ENCODE results near the gene KHDRBS2. TPM values are rescaled to one million over a fixed set of nuclear protein-coding genes. Genes with fewer than 3 reads are reported as not detected.

KHDRBS2 gene
- total RNA-seq, 1 donor from 2014 or later, result not detected

DNA sequence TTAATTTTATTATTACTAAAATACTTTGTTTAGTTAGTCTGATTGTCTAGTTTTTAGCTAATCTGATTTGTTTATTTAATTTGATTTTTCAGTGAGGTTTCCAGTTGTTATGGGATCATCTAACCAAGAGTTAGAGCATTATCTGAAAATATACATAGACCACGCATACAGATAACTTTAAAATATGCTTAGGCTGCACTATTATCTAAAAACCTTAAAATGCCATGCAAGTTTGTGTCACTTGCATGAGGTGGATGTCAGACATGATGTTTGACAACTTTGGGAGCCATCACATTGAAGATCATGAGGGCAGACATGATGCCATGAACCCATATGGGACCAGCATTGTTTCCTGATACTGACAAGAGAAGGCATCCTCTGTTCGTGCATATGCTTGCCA is 610.3 kb downstream of the KHDRBS2 start:
- H3K27me3 Mint-ChIP-seq (ENCODE audit: unreplicated experiment), result peaks cover 2% of the 10 kb centered on the region
- H3K36me3 Mint-ChIP-seq (ENCODE audit: low read depth, unreplicated experiment), result no peaks in the 10 kb centered on the region
- peaks cover 2% of the 10 kb centered on the region for H3K4me1 Mint-ChIP-seq (ENCODE audit: unreplicated experiment)

GRCh38 chr6:61649845-61650244 is 636.2 kb downstream of the KHDRBS2 start:
- no peak overlapping the region for H3K4me3 Mint-ChIP-seq (ENCODE audit: unreplicated experiment)
- no peak overlapping the region for H3K27ac Mint-ChIP-seq (ENCODE audit: unreplicated experiment)
- peaks cover 5% of the 10 kb centered on the region for H3K9me3 Mint-ChIP-seq (ENCODE audit: unreplicated experiment)
- H3K27me3 Mint-ChIP-seq (ENCODE audit: unreplicated experiment), result peaks cover 1% of the 10 kb centered on the region
- H3K36me3 Mint-ChIP-seq (ENCODE audit: low read depth, unreplicated experiment), result no peaks in the 10 kb centered on the region
- no peaks in the 10 kb centered on the region for H3K4me1 Mint-ChIP-seq (ENCODE audit: unreplicated experiment)
- DNase-seq (ENCODE audit: low spot score), result no peak
- TF ChIP-seq CTCF (IDR thresholded peaks at IDR 0.05; ENCODE audit: unreplicated experiment), result no peak

More for the DNA sequence above, 610.3 kb downstream of the KHDRBS2 start:
- Mint-ChIP-seq H3K9me3 (ENCODE audit: unreplicated experiment) (no peaks in the 10 kb centered on the region), H3K4me3 (ENCODE audit: unreplicated experiment) (no peak overlapping the region), H3K27ac (ENCODE audit: unreplicated experiment) (no peak overlapping the region)
- no peak for DNase-seq (ENCODE audit: low spot score)
- no peak for TF ChIP-seq CTCF (IDR thresholded peaks at IDR 0.05; ENCODE audit: unreplicated experiment)

GRCh38 chr6:61640463-61640862 is 645.6 kb downstream of the KHDRBS2 start:
- Mint-ChIP-seq H3K9me3 (ENCODE audit: unreplicated experiment) (no peaks in the 10 kb centered on the region), H3K27ac (ENCODE audit: unreplicated experiment) (no peak overlapping the region), H3K27me3 (ENCODE audit: unreplicated experiment) (no peaks in the 10 kb centered on the region), H3K4me3 (ENCODE audit: unreplicated experiment) (no peak overlapping the region), H3K36me3 (ENCODE audit: low read depth, unreplicated experiment) (no peaks in the 10 kb centered on the region), H3K4me1 (ENCODE audit: unreplicated experiment) (no peaks in the 10 kb centered on the region)
- DNase-seq (ENCODE audit: low spot score), result no peak
- no peak for TF ChIP-seq CTCF (IDR thresholded peaks at IDR 0.05; ENCODE audit: unreplicated experiment)

Data from endothelial cell (in vitro differentiated cells).